GM18520 (cell line): ENCODE data around the gene CT45A8.
"Not testable (repeated sequence)": the region's sequence is repeated elsewhere in the genome, so short reads cannot be mapped to it uniquely, and the experiment has no call there.

ENCODE experiments used
- ATAC-seq: cut with Tn5 transposase; IDR thresholded peaks from one replicate; pipeline ENCODE4 v1.9.1; 2021; ENCODE audit not compliant: unreplicated experiment

CT45A8 gene

GRCh38 chrX:135854438-135854837, at the start of gene CT45A8:
Gene CT45A8, minus strand, starts transcription at chrX:135854538. Its CDS starts 3,755 bp downstream, at chrX:135850783.
- ATAC-seq = not testable (repeated sequence)

GRCh38 chrX:135893294-135893817, 39.0 kb upstream of the CT45A8 start, which contains the start of the genes CT45A10 and SAGE1:
Gene CT45A10, minus strand, starts transcription at chrX:135893444. Its CDS starts 8,100 bp downstream, at chrX:135885344.
Gene SAGE1, plus strand, starts transcription at chrX:135893716. Its CDS starts 2,527 bp downstream, at chrX:135896243.
- no peak for ATAC-seq

- ATAC-seq = no peak
Observed at GRCh38 chrX:135892781-135893180, 38.4 kb upstream of the CT45A8 start.

GRCh38 chrX:135890087-135890585, 35.8 kb upstream of the CT45A8 start:
- no peak for ATAC-seq

- not testable (repeated sequence) for ATAC-seq
Observed at GRCh38 chrX:135888976-135889375, 34.6 kb upstream of the CT45A8 start.

GRCh38 chrX:135888230-135888629, 33.9 kb upstream of the CT45A8 start:
- not testable (repeated sequence) for ATAC-seq

- ATAC-seq = not testable (repeated sequence)
Observed at GRCh38 chrX:135882741-135883140, 28.4 kb upstream of the CT45A8 start.

GRCh38 chrX:135871712-135872111, 17.4 kb upstream of the CT45A8 start, which contains the start of gene CT45A9:
Gene CT45A9, minus strand, starts transcription at chrX:135871812. Its CDS starts 3,751 bp downstream, at chrX:135868061.
- not testable (repeated sequence) for ATAC-seq

GRCh38 chrX:135837180-135837579, 17.2 kb downstream of the CT45A8 start, which contains the start of gene CT45A7:
Gene CT45A7, minus strand, starts transcription at chrX:135837280. Its CDS starts 3,747 bp downstream, at chrX:135833533.
- ATAC-seq = not testable (repeated sequence)

GRCh38 chrX:135819912-135820311, 34.4 kb downstream of the CT45A8 start, which contains the start of gene CT45A2:
Gene CT45A2, minus strand, starts transcription at chrX:135820012. Its CDS starts 3,747 bp downstream, at chrX:135816265.
- not testable (repeated sequence) for ATAC-seq

- ATAC-seq = not testable (repeated sequence)
Observed at GRCh38 chrX:135802687-135803086, 51.7 kb downstream of the CT45A8 start, which contains the start of gene CT45A6. Gene CT45A6, minus strand, starts transcription at chrX:135802787. Its CDS starts 3,794 bp downstream, at chrX:135798993.
